Epithelial cell of esophagus (primary cell): ENCODE results near the gene KRTAP4-12.
"Not testable (repeated sequence)": the region's sequence is repeated elsewhere in the genome, so short reads cannot be mapped to it uniquely, and the experiment has no call there.

Experiments used
- DNase-seq: peaks from one replicate; pipeline ENCODE4 v3.0.0; 2010; ENCODE audit warnings: low read depth
- H3K4me3 ChIP-seq: 2 replicates; pipeline ENCODE4 v1.5.1; 2011; ENCODE audit warnings: mild to moderate bottlenecking, low read length, control low read depth
- TF ChIP-seq, protein P1 (sequence below): IDR thresholded peaks from 2 replicates; pipeline ENCODE4 v1.5.1; 2011; ENCODE audit warnings: low read depth, mild to moderate bottlenecking, low read length, control low read depth, inconsistent platforms; ENCODE audit not compliant: insufficient read depth; ENCODE audit errors: missing control alignments

Gene KRTAP4-12

DNA sequence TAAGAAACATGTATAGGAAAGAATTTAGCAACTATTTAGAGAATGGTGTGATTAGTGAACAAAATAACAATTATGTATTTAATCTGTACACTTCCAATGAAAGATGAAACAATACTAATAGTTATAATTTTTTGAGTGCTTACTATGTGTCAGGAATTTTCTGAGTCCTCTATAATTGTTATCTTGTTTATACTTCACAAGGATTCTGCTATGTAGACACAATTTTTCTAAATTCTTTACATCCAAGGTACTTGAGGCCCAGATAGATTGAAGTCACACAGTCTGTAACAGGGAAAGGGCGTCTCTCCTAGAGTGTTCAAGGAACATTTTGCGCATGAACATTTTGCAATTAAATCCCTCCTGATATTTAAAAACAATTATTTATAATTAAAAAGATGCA, 1.1 kb upstream of the KRTAP4-12 start:
- H3K4me3 ChIP-seq: no peak overlapping the region
- DNase-seq: no peak
- TF ChIP-seq, protein P1, sequence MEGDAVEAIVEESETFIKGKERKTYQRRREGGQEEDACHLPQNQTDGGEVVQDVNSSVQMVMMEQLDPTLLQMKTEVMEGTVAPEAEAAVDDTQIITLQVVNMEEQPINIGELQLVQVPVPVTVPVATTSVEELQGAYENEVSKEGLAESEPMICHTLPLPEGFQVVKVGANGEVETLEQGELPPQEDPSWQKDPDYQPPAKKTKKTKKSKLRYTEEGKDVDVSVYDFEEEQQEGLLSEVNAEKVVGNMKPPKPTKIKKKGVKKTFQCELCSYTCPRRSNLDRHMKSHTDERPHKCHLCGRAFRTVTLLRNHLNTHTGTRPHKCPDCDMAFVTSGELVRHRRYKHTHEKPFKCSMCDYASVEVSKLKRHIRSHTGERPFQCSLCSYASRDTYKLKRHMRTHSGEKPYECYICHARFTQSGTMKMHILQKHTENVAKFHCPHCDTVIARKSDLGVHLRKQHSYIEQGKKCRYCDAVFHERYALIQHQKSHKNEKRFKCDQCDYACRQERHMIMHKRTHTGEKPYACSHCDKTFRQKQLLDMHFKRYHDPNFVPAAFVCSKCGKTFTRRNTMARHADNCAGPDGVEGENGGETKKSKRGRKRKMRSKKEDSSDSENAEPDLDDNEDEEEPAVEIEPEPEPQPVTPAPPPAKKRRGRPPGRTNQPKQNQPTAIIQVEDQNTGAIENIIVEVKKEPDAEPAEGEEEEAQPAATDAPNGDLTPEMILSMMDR: no peak

GRCh38 chr17:41123292-41123990, 541 bp downstream of the KRTAP4-12 start:
- H3K4me3 ChIP-seq, DNase-seq: not testable (repeated sequence)

DNA sequence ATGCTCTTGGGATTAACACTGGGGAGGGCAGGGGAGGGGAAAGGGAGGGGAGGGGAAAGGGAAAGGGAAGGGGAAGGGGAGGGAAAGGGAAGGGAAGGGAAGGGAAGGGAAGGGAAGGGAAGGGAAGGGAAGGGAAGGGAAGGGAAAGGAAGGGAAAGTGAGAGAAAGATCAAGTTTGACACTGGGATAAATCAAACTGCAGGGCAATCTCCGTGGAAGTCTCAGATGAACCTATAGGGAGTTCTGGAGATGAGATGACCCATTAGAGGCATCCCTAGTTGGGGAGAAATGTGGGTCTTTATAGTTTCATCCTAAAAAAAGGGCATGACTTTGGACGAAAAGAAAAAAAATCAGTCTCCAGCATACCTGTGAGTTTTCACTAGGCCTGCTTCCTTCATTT, 2.2 kb downstream of the KRTAP4-12 start:
- H3K4me3 ChIP-seq: no peak overlapping the region
- TF ChIP-seq, protein P1: no peak

GRCh38 chr17:41119696-41120690, 4.0 kb downstream of the KRTAP4-12 start:
- DNase-seq: peak; percentile 66
- H3K4me3 ChIP-seq: not testable (repeated sequence)

More for the DNA sequence above, 2.2 kb downstream of the KRTAP4-12 start:
- DNase-seq: no peak

DNA sequence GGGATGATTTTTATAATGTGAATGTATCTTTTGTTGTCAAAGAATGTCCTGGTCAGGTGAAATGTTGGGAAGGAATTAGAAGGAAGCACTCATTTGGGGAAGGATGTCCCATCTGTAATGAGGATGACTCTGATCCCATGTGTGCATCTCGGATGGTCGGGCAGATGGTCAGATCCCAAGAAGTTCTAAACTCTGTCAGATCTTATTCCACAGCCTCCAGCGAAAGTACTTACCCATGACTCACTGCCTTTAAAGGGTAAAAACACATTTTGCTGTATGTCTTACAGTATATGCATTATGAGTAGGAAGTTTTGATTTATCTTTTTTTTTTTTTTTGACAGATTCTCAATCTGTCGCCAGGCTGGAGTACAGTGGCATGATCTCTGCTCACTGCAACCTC, 5.3 kb downstream of the KRTAP4-12 start:
- TF ChIP-seq, protein P1: no peak
- H3K4me3 ChIP-seq: no peak overlapping the region
- DNase-seq: peak; percentile 15

GRCh38 chr17:41117846-41118386, 6.1 kb downstream of the KRTAP4-12 start, which contains the start of gene KRTAP4-11:
Gene KRTAP4-11 (minus strand): TSS chr17:41118373. CDS start chr17:41118315, 58 bp downstream.
- H3K4me3 ChIP-seq, DNase-seq: not testable (repeated sequence)

DNA sequence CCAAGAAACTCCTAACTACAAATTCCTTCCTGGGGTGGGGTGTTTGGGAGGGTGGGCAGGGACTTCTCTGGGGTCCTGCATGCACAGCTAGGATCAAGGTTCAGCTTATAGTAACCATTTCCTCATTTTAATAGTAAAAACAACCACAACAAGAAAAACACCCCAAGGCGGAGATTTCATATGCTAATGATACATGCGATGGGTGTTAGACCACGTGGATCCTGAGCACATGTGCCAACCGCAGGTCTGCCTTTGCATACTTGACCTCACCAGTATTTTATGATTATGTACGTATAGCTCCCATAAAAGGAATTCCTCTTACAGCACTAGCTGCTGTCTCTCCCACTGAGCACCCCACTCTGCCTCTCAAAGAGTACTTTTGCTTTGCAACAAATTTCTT, 7.7 kb downstream of the KRTAP4-12 start:
- DNase-seq: no peak
- TF ChIP-seq, protein P1: no peak
- H3K4me3 ChIP-seq: no peak overlapping the region

DNA sequence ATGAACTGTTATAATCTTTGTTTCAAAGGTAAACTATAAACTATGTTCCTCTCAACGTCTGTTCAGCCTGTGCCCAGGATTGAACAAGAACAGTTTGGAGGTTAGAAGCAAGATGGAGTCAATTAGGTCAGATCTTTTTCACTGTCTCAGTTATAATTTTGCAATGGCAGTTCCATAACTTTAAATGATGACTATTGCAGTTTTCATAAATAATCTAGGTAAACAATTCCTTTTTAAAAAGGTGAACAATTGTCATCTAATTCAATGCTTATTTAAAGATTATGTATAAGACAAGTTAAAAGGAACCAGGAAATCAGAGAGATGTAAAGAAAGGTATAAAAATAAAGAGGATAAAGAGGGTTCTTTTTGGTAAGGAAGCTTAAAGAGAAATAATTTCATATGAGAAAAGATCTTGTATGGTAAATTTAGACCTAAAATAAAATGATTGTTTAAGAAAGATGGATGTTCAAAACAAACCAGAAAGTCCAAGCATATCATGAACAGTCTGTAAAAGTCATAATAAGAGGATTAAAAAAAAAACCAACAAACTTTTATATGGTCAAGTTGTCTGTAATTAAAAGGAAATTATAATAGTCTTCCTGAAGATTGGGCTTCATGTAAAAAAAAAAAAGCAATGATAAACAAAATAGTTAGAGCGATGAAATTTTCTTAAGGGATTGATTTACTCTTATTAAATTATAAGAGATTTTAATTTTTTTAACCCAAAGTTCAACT, 12.7 kb downstream of the KRTAP4-12 start:
- no peak overlapping the region for H3K4me3 ChIP-seq
- TF ChIP-seq, protein P1: no peak

DNA sequence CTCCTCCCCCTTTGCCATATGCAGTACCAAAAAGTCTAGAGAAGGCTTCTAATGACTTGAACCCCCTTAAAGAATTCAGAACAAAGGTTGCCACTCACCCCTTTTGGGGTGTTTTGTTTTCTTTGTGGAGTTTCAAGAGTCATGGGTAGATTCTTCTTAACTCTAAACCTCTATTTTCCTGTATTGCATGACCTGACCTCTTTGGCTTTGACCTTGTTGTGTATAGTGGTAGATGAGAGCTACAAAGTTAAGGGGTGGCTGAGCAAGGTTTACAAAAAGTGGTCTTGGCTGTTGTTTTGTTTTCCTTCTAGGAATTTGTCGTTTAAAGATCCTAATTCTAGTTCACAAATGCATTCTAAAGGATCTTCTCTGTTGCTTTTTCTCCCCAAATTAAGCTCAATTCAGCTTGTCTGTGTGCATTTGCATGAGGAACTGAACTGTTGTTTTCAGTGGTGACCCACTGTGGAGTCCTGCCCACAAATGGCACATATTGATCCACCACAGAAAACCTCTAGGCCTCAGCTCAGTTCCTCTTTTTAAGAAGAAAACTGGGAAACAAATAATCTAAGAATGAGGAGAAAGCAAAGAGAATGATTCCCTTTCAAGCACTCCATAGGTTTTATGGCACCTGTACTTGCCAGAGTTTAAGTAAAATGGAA, 15.1 kb downstream of the KRTAP4-12 start:
- H3K4me3 ChIP-seq, DNase-seq: not testable (repeated sequence)

More for the DNA sequence above, 12.7 kb downstream of the KRTAP4-12 start:
- no peak for DNase-seq
